SU-DHL-6 (cell line): ENCODE results near the gene ELOVL6.
"Not testable (repeated sequence)": the region's sequence is repeated elsewhere in the genome, so short reads cannot be mapped to it uniquely, and the experiment has no call there.

Experiments used
- H2AFZ ChIP-seq: fragments of 200-600 bp; sonication (generic); 2 replicates; pipeline ENCODE4 v1.6.1; 2014; ENCODE audit warnings: low read depth, mild to moderate bottlenecking, moderate library complexity, mixed read lengths, antibody characterized with exemption, low read length; ENCODE audit not compliant: severe bottlenecking
- H3F3A ChIP-seq: fragments of 200-600 bp; shearing (Covaris generic); 2 replicates; pipeline ENCODE4 v1.6.0; 2016; ENCODE audit warnings: antibody characterized with exemption, mild to moderate bottlenecking; ENCODE audit not compliant: insufficient read depth
- H3K27ac ChIP-seq: fragments of 200-600 bp; sonication (generic); 2 replicates; pipeline ENCODE4 v1.5.1; 2016; ENCODE audit warnings: low read depth, mild to moderate bottlenecking, low read length, moderate library complexity, mixed read lengths
- H3K27me3 ChIP-seq: fragments of 200-600 bp; sonication (generic), shearing (Covaris generic); 2 replicates; pipeline ENCODE4 v1.6.0; 2014; ENCODE audit warnings: mild to moderate bottlenecking, low read length
- H3K36me3 ChIP-seq: fragments of 200-600 bp; sonication (generic); 2 replicates; pipeline ENCODE4 v1.6.1; 2014; ENCODE audit warnings: mild to moderate bottlenecking, low read length, mixed read lengths
- H3K4me2 ChIP-seq: fragments of 300-600, 200-600 bp; shearing (Covaris generic), sonication (generic); 2 replicates; pipeline ENCODE4 v1.6.0; 2014; ENCODE audit warnings: low read length, low read depth, mild to moderate bottlenecking; ENCODE audit not compliant: poor library complexity, severe bottlenecking
- H3K4me3 ChIP-seq: fragments of 200-600 bp; sonication (generic); 2 replicates; pipeline ENCODE4 v1.5.1; 2014; ENCODE audit warnings: antibody characterized with exemption, low read length, mild to moderate bottlenecking, mixed read lengths; ENCODE audit not compliant: insufficient read depth, poor library complexity, severe bottlenecking
- H3K79me2 ChIP-seq: fragments of 200-600 bp; sonication (generic); 2 replicates; pipeline ENCODE4 v1.6.1; 2014; ENCODE audit warnings: mild to moderate bottlenecking, low read length, moderate library complexity; ENCODE audit not compliant: insufficient read depth
- H3K9ac ChIP-seq: fragments of 200-600 bp; sonication (generic); 2 replicates; pipeline ENCODE4 v1.7.0; 2014; ENCODE audit warnings: mild to moderate bottlenecking, low read length
- H3K9me2 ChIP-seq: fragments of 200-600 bp; sonication (generic); replicated peaks from 2 replicates; pipeline ENCODE4 v1.6.1; 2014; ENCODE audit warnings: low read length; ENCODE audit not compliant: insufficient read depth
- H3K9me3 ChIP-seq: fragments of 200-600 bp; sonication (generic); 2 replicates; pipeline ENCODE4 v1.6.1; 2014; ENCODE audit warnings: low read length, mixed read lengths; ENCODE audit not compliant: insufficient read depth
- H4K20me1 ChIP-seq: fragments of 200-600 bp; sonication (generic); 2 replicates; pipeline ENCODE4 v1.6.1; 2014; ENCODE audit warnings: low read depth, mild to moderate bottlenecking, antibody characterized with exemption, low read length, moderate library complexity, mixed read lengths
- EZH2phosphoT487 ChIP-seq: fragments of 200-600 bp; sonication (generic), shearing (Covaris generic); conservative IDR thresholded peaks from 2 replicates; pipeline ENCODE4 v1.6.1; 2018; ENCODE audit warnings: mild to moderate bottlenecking, antibody characterized with exemption, low read length, moderate library complexity, mixed read lengths
- TF ChIP-seq, protein P1 (sequence below): fragments of 200-600 bp; sonication (generic); IDR thresholded peaks from one replicate; pipeline ENCODE4 v1.5.1; 2017; ENCODE audit warnings: antibody characterized with exemption, mild to moderate bottlenecking, low read length, moderate library complexity; ENCODE audit not compliant: insufficient read depth, poor library complexity, severe bottlenecking

The ELOVL6 gene

DNA sequence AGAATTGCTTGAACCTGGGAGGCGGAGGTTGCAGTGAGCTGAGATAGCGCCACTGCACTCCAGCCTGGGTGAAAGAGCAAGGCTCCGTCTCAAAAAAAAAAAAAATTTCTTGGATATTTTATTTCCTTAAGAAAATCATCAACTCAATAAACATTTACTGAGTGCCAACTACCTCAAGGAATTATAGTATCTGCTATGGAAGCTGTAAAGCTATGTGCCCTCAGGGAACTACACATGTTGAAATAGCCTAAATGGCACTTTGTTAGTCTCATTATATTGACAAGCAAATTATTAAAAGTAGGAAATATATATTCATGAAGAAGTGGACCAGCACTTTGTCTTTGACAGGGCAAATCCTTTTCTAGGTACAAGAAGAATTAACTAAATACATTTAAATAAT is 40.8 kb downstream of the ELOVL6 start:
- no peaks in the 10 kb centered on the region for H3K9me3 ChIP-seq
- TF ChIP-seq, protein P1, sequence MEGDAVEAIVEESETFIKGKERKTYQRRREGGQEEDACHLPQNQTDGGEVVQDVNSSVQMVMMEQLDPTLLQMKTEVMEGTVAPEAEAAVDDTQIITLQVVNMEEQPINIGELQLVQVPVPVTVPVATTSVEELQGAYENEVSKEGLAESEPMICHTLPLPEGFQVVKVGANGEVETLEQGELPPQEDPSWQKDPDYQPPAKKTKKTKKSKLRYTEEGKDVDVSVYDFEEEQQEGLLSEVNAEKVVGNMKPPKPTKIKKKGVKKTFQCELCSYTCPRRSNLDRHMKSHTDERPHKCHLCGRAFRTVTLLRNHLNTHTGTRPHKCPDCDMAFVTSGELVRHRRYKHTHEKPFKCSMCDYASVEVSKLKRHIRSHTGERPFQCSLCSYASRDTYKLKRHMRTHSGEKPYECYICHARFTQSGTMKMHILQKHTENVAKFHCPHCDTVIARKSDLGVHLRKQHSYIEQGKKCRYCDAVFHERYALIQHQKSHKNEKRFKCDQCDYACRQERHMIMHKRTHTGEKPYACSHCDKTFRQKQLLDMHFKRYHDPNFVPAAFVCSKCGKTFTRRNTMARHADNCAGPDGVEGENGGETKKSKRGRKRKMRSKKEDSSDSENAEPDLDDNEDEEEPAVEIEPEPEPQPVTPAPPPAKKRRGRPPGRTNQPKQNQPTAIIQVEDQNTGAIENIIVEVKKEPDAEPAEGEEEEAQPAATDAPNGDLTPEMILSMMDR: no peak
- TF ChIP-seq EZH2phosphoT487: no peak
- H3K36me3 ChIP-seq: no peaks in the 10 kb centered on the region
- H3K27me3 ChIP-seq: no peaks in the 10 kb centered on the region
- no peak overlapping the region for H2AFZ ChIP-seq
- no peak overlapping the region for H3K4me2 ChIP-seq
- H3K79me2 ChIP-seq: no peaks in the 10 kb centered on the region
- H4K20me1 ChIP-seq: no peaks in the 10 kb centered on the region
- no peaks in the 10 kb centered on the region for H3F3A ChIP-seq
- no peaks in the 10 kb centered on the region for H3K9me2 ChIP-seq
- no peak overlapping the region for H3K4me3 ChIP-seq
- no peak overlapping the region for H3K9ac ChIP-seq
- no peak overlapping the region for H3K27ac ChIP-seq

DNA sequence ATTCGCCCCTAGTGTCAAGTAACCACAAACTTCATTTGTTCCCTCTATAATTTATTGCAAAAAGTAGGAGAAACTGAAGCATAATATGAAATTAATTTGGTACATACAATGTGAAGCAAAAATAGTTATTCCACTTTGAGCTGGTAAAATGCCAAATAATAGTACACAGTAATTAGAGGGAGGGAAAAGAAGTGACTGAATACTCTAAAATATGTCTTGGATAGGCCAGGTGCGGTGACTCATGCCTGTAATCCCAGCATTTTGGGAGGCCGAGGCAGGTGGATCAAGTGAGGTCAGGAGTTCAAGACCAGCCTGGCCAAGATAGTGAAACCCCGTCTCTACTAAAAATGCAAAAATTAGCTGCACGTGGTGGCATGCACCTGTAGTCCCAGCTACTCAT is 41.2 kb downstream of the ELOVL6 start:
- not testable (repeated sequence) for H3K4me3 ChIP-seq, H3K36me3 ChIP-seq, H3K27me3 ChIP-seq, H2AFZ ChIP-seq, H4K20me1 ChIP-seq, H3K9me2 ChIP-seq, H3K9ac ChIP-seq, H3K79me2 ChIP-seq, H3K4me2 ChIP-seq, H3K27ac ChIP-seq, H3F3A ChIP-seq, H3K9me3 ChIP-seq

DNA sequence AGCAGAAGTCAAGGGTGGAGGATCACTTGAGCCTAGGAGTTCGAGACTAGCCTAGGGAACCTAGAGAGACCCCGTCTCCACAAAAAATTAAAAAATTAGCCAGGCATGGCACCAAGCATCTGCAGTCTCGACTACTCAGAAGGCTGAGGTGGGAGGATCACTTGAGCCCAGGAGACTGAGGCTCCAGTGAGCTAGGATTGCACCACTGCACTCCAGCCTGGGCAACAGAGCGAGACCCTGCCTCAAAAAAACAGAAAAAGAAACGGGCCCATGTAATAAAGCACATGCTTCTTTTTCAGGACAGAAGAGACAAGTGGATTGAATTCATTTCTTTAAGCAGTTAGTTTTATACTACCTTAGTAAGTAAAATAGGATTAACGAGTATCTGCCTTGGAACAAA is 42.0 kb downstream of the ELOVL6 start:
- no peak overlapping the region for H3K4me2 ChIP-seq
- no peak overlapping the region for H3K27ac ChIP-seq
- no peaks in the 10 kb centered on the region for H3K79me2 ChIP-seq
- H3K36me3 ChIP-seq: no peaks in the 10 kb centered on the region
- H3K27me3 ChIP-seq: no peaks in the 10 kb centered on the region
- H3K9ac ChIP-seq: no peak overlapping the region
- TF ChIP-seq, protein P1: no peak
- no peak for TF ChIP-seq EZH2phosphoT487
- no peaks in the 10 kb centered on the region for H3F3A ChIP-seq
- no peak overlapping the region for H3K4me3 ChIP-seq
- H3K9me2 ChIP-seq: no peaks in the 10 kb centered on the region
- no peaks in the 10 kb centered on the region for H4K20me1 ChIP-seq
- H3K9me3 ChIP-seq: no peaks in the 10 kb centered on the region
- H2AFZ ChIP-seq: no peak overlapping the region

DNA sequence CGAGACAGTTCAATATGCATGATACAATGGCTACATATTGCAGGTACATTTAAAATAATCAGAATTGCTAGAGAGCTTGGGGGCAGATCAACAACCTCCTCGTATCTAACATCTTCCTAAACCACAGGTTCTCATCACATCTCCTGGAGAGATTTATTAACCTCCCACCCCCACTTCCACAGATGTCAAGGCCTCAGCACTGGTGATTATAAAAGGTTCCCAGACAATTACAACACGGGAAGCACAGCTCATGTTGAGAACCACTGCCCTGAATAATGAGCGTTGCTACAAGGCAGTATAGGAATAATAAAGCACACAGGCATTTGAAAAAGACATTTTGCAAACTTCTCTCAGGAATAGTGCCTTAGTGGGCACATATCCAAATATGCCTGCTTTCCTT is 42.8 kb downstream of the ELOVL6 start:
- Histone ChIP-seq H3K9me3 (no peaks in the 10 kb centered on the region), H3K27ac (no peak overlapping the region), H3K36me3 (no peaks in the 10 kb centered on the region), H4K20me1 (no peaks in the 10 kb centered on the region), H3K9me2 (no peaks in the 10 kb centered on the region), H3K4me3 (no peak overlapping the region), H3K79me2 (no peaks in the 10 kb centered on the region), H3K9ac (no peak overlapping the region), H3K4me2 (no peak overlapping the region), H3K27me3 (no peaks in the 10 kb centered on the region), H3F3A (no peaks in the 10 kb centered on the region), H2AFZ (no peak overlapping the region)
- TF ChIP-seq, protein P1: no peak
- no peak for TF ChIP-seq EZH2phosphoT487
